ENCODE results near the gene SCYL1. TPM values are rescaled to one million over a fixed set of nuclear protein-coding genes. Genes with fewer than 3 reads are reported as not detected.
A peak's percentile ranks its signal among the peaks of the same experiment; 100 is the strongest.

SCYL1 gene
- polyA plus RNA-seq, 3 donors from 2014 or later = 17.8 to 52.5 (median 23.3) TPM

- no peak for DNase-seq
- Mint-ChIP-seq H3K4me1 (peaks cover 38 to 46% of the 10 kb centered on the region in 2 donors), H3K9me3 (no peaks in the 10 kb centered on the region), H3K27ac (peak overlapping the region in 2 of 6 donors; percentile 64 to 67), H3K36me3 (peaks cover 0 to 9% (median 4%) of the 10 kb centered on the region in 3 donors), H3K4me3 (peak overlapping the region in 2 of 5 donors; percentile 43 to 47), H3K27me3 (ENCODE audit: low read depth in 3 of 3) (peaks cover 10 to 23% (median 11%) of the 10 kb centered on the region in 3 donors)
Observed at GRCh38 chr11:65579291-65579690, 54.4 kb downstream of the SCYL1 start.

- Mint-ChIP-seq H3K36me3 (peaks cover 0 to 9% (median 4%) of the 10 kb centered on the region in 3 donors), H3K4me1 (peaks cover 32 to 40% of the 10 kb centered on the region in 2 donors), H3K27ac (peak overlapping the region in 1 of 6 donors; percentile 12), H3K9me3 (no peaks in the 10 kb centered on the region), H3K4me3 (no peak overlapping the region), H3K27me3 (ENCODE audit: low read depth in 3 of 3) (peaks cover 5 to 15% (median 6%) of the 10 kb centered on the region in 3 donors)
- no peak for DNase-seq
Observed at GRCh38 chr11:65580031-65580692, 55.3 kb downstream of the SCYL1 start.

- Mint-ChIP-seq H3K9me3 (no peaks in the 10 kb centered on the region), H3K27me3 (ENCODE audit: low read depth in 3 of 3) (peaks cover 0 to 11% (median 0%) of the 10 kb centered on the region in 3 donors), H3K36me3 (peaks cover 0 to 9% (median 4%) of the 10 kb centered on the region in 3 donors), H3K4me3 (peak overlapping the region in 1 of 5 donors; percentile 16), H3K27ac (peak overlapping the region in 1 of 6 donors; percentile 4), H3K4me1 (peaks cover 26 to 35% of the 10 kb centered on the region in 2 donors)
- DNase-seq = no peak
Observed at GRCh38 chr11:65580756-65581155, 55.9 kb downstream of the SCYL1 start.

- Mint-ChIP-seq H3K4me3 (no peak overlapping the region), H3K4me1 (peaks cover 20 to 29% of the 10 kb centered on the region in 2 donors), H3K27me3 (ENCODE audit: low read depth in 3 of 3) (peaks cover 0 to 7% (median 0%) of the 10 kb centered on the region in 3 donors), H3K36me3 (peaks cover 0 to 12% (median 7%) of the 10 kb centered on the region in 3 donors), H3K27ac (peak overlapping the region; percentile 32 to 80 (median 72)), H3K9me3 (no peaks in the 10 kb centered on the region)
- no peak for DNase-seq
Observed at GRCh38 chr11:65581928-65582327, 57.0 kb downstream of the SCYL1 start.

GRCh38 chr11:65583589-65583988, 58.7 kb downstream of the SCYL1 start:
- H3K4me1 Mint-ChIP-seq = peaks cover 21 to 28% of the 10 kb centered on the region in 2 donors

GRCh38 chr11:65584106-65584505, 59.2 kb downstream of the SCYL1 start:
- H3K36me3 Mint-ChIP-seq = peaks cover 0 to 12% (median 7%) of the 10 kb centered on the region in 3 donors
- no peak overlapping the region for H3K4me3 Mint-ChIP-seq
- H3K9me3 Mint-ChIP-seq = no peaks in the 10 kb centered on the region
- H3K4me1 Mint-ChIP-seq = peaks cover 19 to 28% of the 10 kb centered on the region in 2 donors
- DNase-seq = no peak
- peak overlapping the region in 5 of 6 donors; percentile 18 to 66 (median 43) for H3K27ac Mint-ChIP-seq
- peaks cover under 1 to 3% (median 2%) of the 10 kb centered on the region in 3 donors for H3K27me3 Mint-ChIP-seq (ENCODE audit: low read depth in 3 of 3)

More at GRCh38 chr11:65583589-65583988, 58.7 kb downstream of the SCYL1 start:
- peaks cover 0 to 12% (median 7%) of the 10 kb centered on the region in 3 donors for H3K36me3 Mint-ChIP-seq
- peaks cover 0 to 3% (median 2%) of the 10 kb centered on the region in 3 donors for H3K27me3 Mint-ChIP-seq (ENCODE audit: low read depth in 3 of 3)
- DNase-seq = no peak
- peak overlapping the region in 5 of 6 donors; percentile 8 to 79 (median 62) for H3K27ac Mint-ChIP-seq
- no peak overlapping the region for H3K4me3 Mint-ChIP-seq
- no peaks in the 10 kb centered on the region for H3K9me3 Mint-ChIP-seq

- Mint-ChIP-seq H3K36me3 (peaks cover 0 to 12% (median 7%) of the 10 kb centered on the region in 3 donors), H3K27me3 (ENCODE audit: low read depth in 3 of 3) (peaks cover 2 to 3% (median 2%) of the 10 kb centered on the region in 3 donors), H3K9me3 (no peaks in the 10 kb centered on the region), H3K4me1 (peaks cover 17 to 26% of the 10 kb centered on the region in 2 donors), H3K4me3 (no peak overlapping the region), H3K27ac (peak overlapping the region in 1 of 6 donors; percentile 37)
- DNase-seq = no peak
Observed at GRCh38 chr11:65584723-65585171, 59.9 kb downstream of the SCYL1 start.

GRCh38 chr11:65585396-65586246, 60.7 kb downstream of the SCYL1 start:
- Mint-ChIP-seq H3K4me3 (no peak overlapping the region), H3K27ac (peak overlapping the region in 5 of 6 donors; percentile 21 to 81 (median 44)), H3K9me3 (no peaks in the 10 kb centered on the region), H3K36me3 (peaks cover 0 to 12% (median 7%) of the 10 kb centered on the region in 3 donors), H3K4me1 (peaks cover 17 to 27% of the 10 kb centered on the region in 2 donors), H3K27me3 (ENCODE audit: low read depth in 3 of 3) (peaks cover 2% of the 10 kb centered on the region in 3 donors)
- DNase-seq = no peak

- peak overlapping the region; percentile 21 to 81 (median 56) for H3K27ac Mint-ChIP-seq
- no peaks in the 10 kb centered on the region for H3K9me3 Mint-ChIP-seq
- peak overlapping the region in 1 of 5 donors; percentile 10 for H3K4me3 Mint-ChIP-seq
- H3K4me1 Mint-ChIP-seq = peaks cover 17 to 27% of the 10 kb centered on the region in 2 donors
- peaks cover 0 to 12% (median 7%) of the 10 kb centered on the region in 3 donors for H3K36me3 Mint-ChIP-seq
- H3K27me3 Mint-ChIP-seq (ENCODE audit: low read depth in 3 of 3) = peaks cover 2% of the 10 kb centered on the region in 3 donors
- DNase-seq = no peak
Observed at GRCh38 chr11:65586247-65586630, 61.4 kb downstream of the SCYL1 start.

GRCh38 chr11:65586676-65587075, 61.8 kb downstream of the SCYL1 start:
- no peak for DNase-seq
- Mint-ChIP-seq H3K36me3 (peaks cover 0 to 12% (median 7%) of the 10 kb centered on the region in 3 donors), H3K27me3 (ENCODE audit: low read depth in 3 of 3) (peaks cover 2% of the 10 kb centered on the region in 3 donors), H3K4me3 (no peak overlapping the region), H3K27ac (peak overlapping the region in 5 of 6 donors; percentile 21 to 81 (median 67)), H3K9me3 (no peaks in the 10 kb centered on the region), H3K4me1 (peaks cover 17 to 27% of the 10 kb centered on the region in 2 donors)

Other genes starting within 250 kb of the SCYL1 start
- not detected for gene CDC42EP2, start 210.2 kb upstream of the SCYL1 start, polyA plus RNA-seq
- 10 to 100 TPM; 44.9 to 63.5 (median 53.9) TPM for gene DPF2, start 191.2 kb upstream of the SCYL1 start, polyA plus RNA-seq
- 1 to 10 TPM in 1 of 3 donors, under 1 TPM in 2; 0.90 to 1.2 (median 0.90) TPM for gene TIGD3, start 170.3 kb upstream of the SCYL1 start, polyA plus RNA-seq
- gene SLC25A45, start 142.4 kb upstream of the SCYL1 start, polyA plus RNA-seq = 10 to 100 TPM in 2 of 3 donors, 1 to 10 TPM in 1; 4.5 to 16.0 (median 10.3) TPM
- gene FRMD8, start 138.4 kb upstream of the SCYL1 start, polyA plus RNA-seq = 10 to 100 TPM; 62.8 to 73.5 (median 63.4) TPM
- 1 to 10 TPM in 2 of 3 donors, under 1 TPM in 1; 0.26 to 5.9 (median 1.4) TPM for gene NEAT1, start 102.3 kb upstream of the SCYL1 start, polyA plus RNA-seq
- 1,000 to 10,000 TPM; 1,459 to 3,517 (median 2,451) TPM for gene MALAT1, start 26.0 kb upstream of the SCYL1 start, polyA plus RNA-seq
- 10 to 100 TPM in 2 of 3 donors, 1 to 10 TPM in 1; 3.3 to 21.0 (median 14.5) TPM for gene LTBP3, start 33.3 kb downstream of the SCYL1 start, polyA plus RNA-seq
- gene ZNRD2, start 45.4 kb downstream of the SCYL1 start, polyA plus RNA-seq = 100 to 1,000 TPM in 2 of 3 donors, 10 to 100 TPM in 1; 100.0 to 138 (median 117) TPM
- 100 to 1,000 TPM in 2 of 3 donors, 10 to 100 TPM in 1; 98.6 to 173 (median 158) TPM for gene FAM89B, start 47.5 kb downstream of the SCYL1 start, polyA plus RNA-seq
- 10 to 100 TPM; 14.8 to 19.3 (median 17.7) TPM for gene EHBP1L1, start 51.0 kb downstream of the SCYL1 start, polyA plus RNA-seq
- not detected for gene KCNK7, start 70.7 kb downstream of the SCYL1 start, polyA plus RNA-seq
- gene MAP3K11, start 89.1 kb downstream of the SCYL1 start, polyA plus RNA-seq = 10 to 100 TPM; 11.1 to 29.5 (median 12.3) TPM
- 10 to 100 TPM in 1 of 3 donors, under 1 TPM in 2; 0.14 to 11.7 (median 0.89) TPM for gene PCNX3, start 90.7 kb downstream of the SCYL1 start, polyA plus RNA-seq
- gene SIPA1, start 113.0 kb downstream of the SCYL1 start, polyA plus RNA-seq = 100 to 1,000 TPM; 166 to 430 (median 222) TPM
- 10 to 100 TPM; 38.5 to 88.4 (median 41.8) TPM for gene RELA, start 137.8 kb downstream of the SCYL1 start, polyA plus RNA-seq
- gene KAT5, start 187.2 kb downstream of the SCYL1 start, polyA plus RNA-seq = 10 to 100 TPM; 41.8 to 49.4 (median 47.7) TPM
- gene RNASEH2C, start 195.7 kb downstream of the SCYL1 start, polyA plus RNA-seq = 100 to 1,000 TPM in 2 of 3 donors, 10 to 100 TPM in 1; 37.4 to 160 (median 124) TPM

Measured in immature natural killer cell (primary cell).